Bronchial epithelial cell (primary cell): Measurements from ENCODE around the gene SFRP5. TPM values are rescaled to one million over a fixed set of nuclear protein-coding genes. Genes with fewer than 3 reads are reported as not detected.

Source experiments
- DNase-seq: peaks from one replicate; pipeline ENCODE4 v3.0.0-alpha.2; 2010; ENCODE audit warnings: low read depth
- FAIRE-seq: peaks from 2 replicates; lab custom pipeline; 2011; peaks lifted over from hg19 to GRCh38; lab: Jason Lieb, UNC
- H3K27me3 ChIP-seq: 2 replicates; pipeline ENCODE4 v1.5.1; 2011; ENCODE audit warnings: low read length; ENCODE audit not compliant: control insufficient read depth, insufficient read depth
- H3K36me3 ChIP-seq: 2 replicates; pipeline ENCODE4 v1.5.1; 2011; ENCODE audit warnings: low read length; ENCODE audit not compliant: control insufficient read depth, insufficient read depth
- H3K4me3 ChIP-seq: 2 replicates; pipeline ENCODE4 v1.5.1; 2011; ENCODE audit warnings: mild to moderate bottlenecking, low read depth, low read length, control low read depth
- CTCF ChIP-seq: IDR thresholded peaks from 2 replicates; pipeline ENCODE4 v1.5.1; 2011; ENCODE audit warnings: mild to moderate bottlenecking, moderate library complexity, low read length, control low read depth, inconsistent platforms; ENCODE audit not compliant: insufficient read depth, severe bottlenecking
- total RNA-seq: library from RNA; depleted of rRNA; stranded (reverse); fragments of >200 nt; gene quantifications from 2 replicates; pipeline ENCODE4 v1.2.1, GENCODE V29; 2014

Gene SFRP5
- total RNA-seq, 1 donor from 2014 or later = not detected

DNA sequence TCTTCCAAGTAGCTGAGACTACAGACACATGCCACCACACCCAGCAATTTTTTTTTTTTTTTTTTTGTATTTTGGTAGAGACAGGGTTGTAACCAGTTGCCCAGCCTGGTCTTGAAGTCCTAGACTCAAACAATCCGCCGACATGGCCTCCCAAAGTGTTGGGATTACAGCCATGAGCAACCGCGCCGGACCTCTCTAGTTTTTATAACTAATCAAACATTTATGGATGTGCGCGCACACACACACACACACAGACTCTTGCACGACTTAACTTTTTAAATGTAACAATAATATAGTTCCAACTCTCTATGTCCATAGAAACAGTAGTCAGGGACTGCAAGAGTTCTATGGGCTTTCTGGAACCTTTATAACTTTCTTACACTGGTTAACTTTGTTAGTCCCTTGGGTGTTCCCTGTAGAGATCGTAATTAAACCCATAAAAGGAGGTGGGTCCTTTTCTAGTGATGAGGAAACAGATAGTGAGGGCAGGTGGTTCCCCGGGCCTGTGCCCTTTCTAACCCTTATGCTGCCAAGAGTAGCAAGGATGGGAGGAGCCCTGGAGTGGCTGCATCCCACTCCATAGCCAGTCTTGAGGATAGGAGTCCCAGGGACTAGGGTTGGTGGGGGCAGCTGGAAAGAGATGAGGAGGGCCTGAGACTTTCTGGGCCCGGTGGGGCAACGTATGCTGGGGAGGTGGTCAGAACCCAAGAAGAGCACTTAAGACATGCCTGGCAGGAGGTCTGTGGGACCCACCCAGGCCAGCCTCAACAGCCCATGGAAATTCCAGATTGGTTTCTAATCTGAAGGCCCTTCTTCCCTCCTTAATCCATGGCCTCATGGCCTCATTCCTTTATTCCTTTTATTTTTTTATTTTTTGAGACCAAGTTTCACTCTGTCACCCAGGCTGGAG is 49.7 kb downstream of the SFRP5 start:
- FAIRE-seq (no peak), DNase-seq (no peak)
- no peak overlapping the region for H3K4me3 ChIP-seq
- no peaks in the 10 kb centered on the region for H3K27me3 ChIP-seq
- no peak for TF ChIP-seq CTCF
- peaks cover 4% of the 10 kb centered on the region for H3K36me3 ChIP-seq

DNA sequence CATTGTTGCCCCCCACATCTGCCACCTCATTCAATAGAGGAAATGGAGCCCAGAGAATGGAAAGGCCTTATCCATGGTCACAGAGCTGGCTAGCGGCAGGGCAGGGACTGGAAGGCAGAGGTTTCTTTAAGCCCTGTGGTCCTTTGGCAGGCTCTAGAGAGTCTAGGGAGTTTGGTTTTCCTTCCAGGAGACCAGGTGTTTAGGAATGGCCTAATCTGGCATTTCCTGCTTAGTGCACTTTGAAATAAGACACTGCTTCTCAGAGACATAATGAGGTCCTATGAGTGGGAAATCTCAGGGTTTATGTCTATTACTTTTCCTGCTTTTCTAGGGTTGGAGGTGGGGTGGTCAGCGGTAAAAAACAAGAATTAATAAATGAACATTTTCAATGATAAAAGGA is 52.2 kb downstream of the SFRP5 start:
- TF ChIP-seq CTCF = no peak
- no peak for FAIRE-seq

DNA sequence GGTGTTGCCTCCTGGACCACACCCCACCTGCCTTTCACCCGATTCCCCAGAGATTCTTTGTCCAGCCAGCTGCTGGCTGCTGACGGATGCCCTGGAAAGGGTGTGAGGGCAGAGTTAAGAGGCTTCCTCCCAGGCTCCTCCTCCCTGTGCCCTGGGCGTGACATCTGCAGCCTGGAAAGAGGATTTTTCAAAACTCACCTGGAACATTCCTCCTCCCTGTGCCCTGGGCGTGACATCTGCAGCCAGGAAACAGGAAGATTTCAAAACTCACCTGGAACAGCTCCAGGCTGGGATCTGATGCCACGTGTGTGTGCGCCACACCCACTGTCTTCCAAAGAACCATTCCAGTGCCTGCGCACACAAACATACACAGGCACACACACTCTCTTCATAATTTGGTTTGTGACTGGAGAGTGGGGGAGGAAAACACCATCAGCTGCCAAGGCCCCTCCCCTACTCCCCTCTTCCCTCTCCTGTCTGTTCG is 53.1 kb downstream of the SFRP5 start:
- no peak for TF ChIP-seq CTCF
- Histone ChIP-seq H3K27me3 (no peaks in the 10 kb centered on the region), H3K36me3 (peaks cover 5% of the 10 kb centered on the region), H3K4me3 (no peak overlapping the region)
- FAIRE-seq = peak; percentile 98
- DNase-seq = peak; percentile 99

More for the DNA sequence above, 52.2 kb downstream of the SFRP5 start:
- DNase-seq = no peak
- no peaks in the 10 kb centered on the region for H3K27me3 ChIP-seq
- no peak overlapping the region for H3K4me3 ChIP-seq
- peaks cover 5% of the 10 kb centered on the region for H3K36me3 ChIP-seq

DNA sequence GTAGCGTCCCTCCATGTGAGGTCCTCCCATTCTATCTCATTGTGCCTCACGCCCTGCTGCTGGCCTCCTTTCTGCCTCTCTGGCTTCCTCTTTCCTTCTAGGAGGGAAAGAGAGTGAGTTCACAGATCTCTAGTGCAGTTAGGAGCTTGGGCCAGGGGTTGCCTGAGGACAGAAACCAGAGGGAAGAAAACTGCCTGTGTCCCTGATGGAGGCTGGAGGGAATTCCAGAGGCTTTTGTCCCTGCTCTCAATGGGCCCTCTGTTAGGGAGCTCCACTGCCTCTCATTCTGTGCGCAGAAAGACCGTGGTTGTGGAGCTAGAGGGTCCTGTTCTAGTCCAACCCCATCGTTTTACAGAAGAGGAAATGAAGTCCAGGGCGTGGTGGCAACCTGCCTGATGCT is 53.6 kb downstream of the SFRP5 start:
- no peak for TF ChIP-seq CTCF
- no peak for DNase-seq
- Histone ChIP-seq H3K4me3 (no peak overlapping the region), H3K36me3 (peaks cover 5% of the 10 kb centered on the region), H3K27me3 (no peaks in the 10 kb centered on the region)
- no peak for FAIRE-seq

DNA sequence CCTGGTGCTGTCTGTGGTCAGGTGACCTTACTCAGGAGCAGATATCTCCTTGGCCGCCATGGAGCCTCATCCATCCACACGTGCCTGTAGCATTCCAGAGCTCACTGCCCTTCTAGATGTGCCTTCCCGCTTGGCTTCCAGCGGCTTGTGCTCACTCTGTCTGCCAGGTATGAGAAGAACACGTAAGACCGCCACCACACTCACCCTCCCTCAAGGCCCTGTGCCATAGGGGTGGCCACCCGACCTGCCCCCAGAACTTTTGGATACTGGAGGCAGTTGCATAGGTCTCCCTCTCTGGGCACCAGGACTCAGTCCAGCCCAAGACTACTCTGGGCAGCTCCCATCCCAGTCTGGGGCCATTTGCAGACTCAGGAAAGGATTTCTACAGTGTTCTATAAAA is 54.2 kb downstream of the SFRP5 start:
- no peak for TF ChIP-seq CTCF
- Histone ChIP-seq H3K27me3 (no peaks in the 10 kb centered on the region), H3K4me3 (no peak overlapping the region), H3K36me3 (peaks cover 5% of the 10 kb centered on the region)
- DNase-seq = no peak
- FAIRE-seq = no peak

Other genes starting within 250 kb of the SFRP5 start
- 0.26 TPM in 2 replicates for gene ANKRD2, start 199.2 kb downstream of the SFRP5 start, total RNA-seq
- 0.13 and 0.26 TPM in 2 replicates for gene HOGA1, start 187.6 kb downstream of the SFRP5 start, total RNA-seq
- under 0.01 TPM in 1 of 2 replicates, not detected in the other for gene C10orf62, start 182.3 kb downstream of the SFRP5 start, total RNA-seq
- 7.1 and 9.0 TPM in 2 replicates for gene MORN4, start 138.5 kb downstream of the SFRP5 start, total RNA-seq
- gene PI4K2A, start 131.3 kb downstream of the SFRP5 start, total RNA-seq = 25.5 and 33.7 TPM in 2 replicates
- gene AVPI1, start 84.8 kb downstream of the SFRP5 start, total RNA-seq = 89.2 and 99.3 TPM in 2 replicates
- gene MARVELD1, start 58.3 kb downstream of the SFRP5 start, total RNA-seq = 3.6 and 4.7 TPM in 2 replicates
- gene ZFYVE27, start 34.9 kb downstream of the SFRP5 start, total RNA-seq = 15.3 and 19.1 TPM in 2 replicates
- gene GOLGA7B, start 77.8 kb upstream of the SFRP5 start, total RNA-seq = under 0.01 and 0.26 TPM in 2 replicates